Sigmoid colon (tissue), 7 donors: ENCODE results near the gene PDZD8. TPM values are rescaled to one million over a fixed set of nuclear protein-coding genes. Genes with fewer than 3 reads are reported as not detected.

Source experiments
- DNase-seq: peaks from one replicate; pipeline ENCODE4 v3.0.0-alpha.2; 2019
- H3K27ac ChIP-seq, 4 donors: fragments of 200-600 bp; sonication (generic); one replicate each; pipeline ENCODE4 v1.5.1; 2016 to 2019; ENCODE audit warnings: mild to moderate bottlenecking in 1 of 4
- H3K27me3 ChIP-seq, 3 donors: fragments of 200-600 bp; sonication (generic); one replicate each; pipeline ENCODE4 v1.5.1; 2019; ENCODE audit warnings: mild to moderate bottlenecking in 1 of 3
- H3K36me3 ChIP-seq, 4 donors: fragments of 200-600 bp; sonication (generic); one replicate each; pipeline ENCODE4 v1.5.1; 2016 to 2019
- H3K4me1 ChIP-seq, 4 donors: fragments of 200-600 bp; sonication (generic); one replicate each; pipeline ENCODE4 v1.5.1; 2017 to 2019
- H3K4me3 ChIP-seq, 4 donors: fragments of 200-600 bp; sonication (generic); one replicate each; pipeline ENCODE4 v1.5.1; 2017 to 2019; ENCODE audit warnings: mild to moderate bottlenecking in 2 of 4, moderate library complexity in 1 of 4
- H3K9me3 ChIP-seq, 4 donors: fragments of 200-600 bp in 3 of 4; sonication (generic) in 3 of 4; one replicate each; pipeline versions ENCODE4 v1.5.1 to v1.6.1; 2013 to 2019
- CTCF ChIP-seq, 4 experiments: fragments of 450-650 bp in 3 of 4; fragments of 200-600 bp in 1 of 4; IDR thresholded peaks; one replicate each; pipeline ENCODE4 v1.5.1; 2016 to 2019; ENCODE audit warnings: antibody characterized with exemption in 4 of 4, mild to moderate bottlenecking in 3 of 4, moderate library complexity in 2 of 4
- EP300 ChIP-seq, 4 donors: sonication (generic); formaldehyde crosslinking; IDR thresholded peaks; one replicate each; pipeline ENCODE4 v1.6.1; 2017; ENCODE audit warnings: antibody characterized with exemption in 4 of 4
- POLR2A ChIP-seq, 2 donors: fragments of 450-650 bp; IDR thresholded peaks; one replicate each; pipeline ENCODE4 v1.6.1; 2016; ENCODE audit warnings: antibody characterized with exemption in 2 of 2, mild to moderate bottlenecking in 2 of 2, moderate library complexity in 2 of 2
- POLR2AphosphoS5 ChIP-seq, 4 donors: sonication (generic); formaldehyde crosslinking; IDR thresholded peaks; one replicate each; pipeline ENCODE4 v1.6.1; 2017; ENCODE audit warnings: antibody characterized with exemption in 4 of 4
- WGBS, 2 donors: extraction: QIAGEN DNeasy Blood & Tissue Kit; methylation state at CpG; one replicate each; pipeline ENCODE4 v1.1.7; 2013; 5-methylcytosine and 5-hydroxymethylcytosine counted together
- intact Hi-C: fragments of 100-400 bp; cut with DNase I; formaldehyde crosslinking; loops from one replicate; pipeline ENCODE4 v1.15.1; 2023
- polyA plus RNA-seq, 3 donors: library from polyadenylated mRNA; stranded (reverse); fragments of 200-250 nt; gene quantifications; one replicate each; pipeline ENCODE4 v1.2.3, GENCODE V29; 2013
- total RNA-seq, 4 donors: library from RNA; depleted of rRNA; stranded (reverse); fragments of >200 nt; gene quantifications; one replicate each; pipeline ENCODE4 v1.1.0, GENCODE V29; 2016
- donor health status: healthy with polysubstance abuse.
- donor health status: Bipolar disorder and iron deficiency.
- donor health status: healthy.

PDZD8 gene
- total and polyA plus RNA-seq, 7 donors: 3.5 to 34.3 (median 25.2) TPM

GRCh38 chr10:117341061-117341460 is 34.2 kb downstream of the PDZD8 start:
- 81 to 93% methylated on average over 4 of the region's 4 CpGs for WGBS, 2 donors
- peaks cover 0 to 3% (median 0%) of the 10 kb centered on the region in 4 donors for H3K36me3 ChIP-seq
- no peak for DNase-seq
- H3K9me3 ChIP-seq: no peaks in the 10 kb centered on the region
- peaks cover 0 to 22% (median 7%) of the 10 kb centered on the region in 4 donors for H3K4me1 ChIP-seq
- no peak overlapping the region for H3K4me3 ChIP-seq
- TF ChIP-seq EP300 (IDR thresholded peaks at IDR 0.05) (no peak), POLR2AphosphoS5 (IDR thresholded peaks at IDR 0.05) (no peak), POLR2A (IDR thresholded peaks at IDR 0.05) (no peak), CTCF (IDR thresholded peaks at IDR 0.05) (no peak)
- H3K27me3 ChIP-seq: no peaks in the 10 kb centered on the region
- no peak overlapping the region for H3K27ac ChIP-seq
- intact Hi-C loops: no loop called here

GRCh38 chr10:117339979-117340378 is 35.3 kb downstream of the PDZD8 start:
- peaks cover 0 to 6% (median 0%) of the 10 kb centered on the region in 4 donors for H3K36me3 ChIP-seq
- no peak for DNase-seq
- 69 to 89% methylated on average over 5 of the region's 5 CpGs for WGBS, 2 donors
- no peak overlapping the region for H3K27ac ChIP-seq
- no peak for TF ChIP-seq CTCF (IDR thresholded peaks at IDR 0.05)
- no peak for TF ChIP-seq EP300 (IDR thresholded peaks at IDR 0.05)
- no peak for TF ChIP-seq POLR2A (IDR thresholded peaks at IDR 0.05)
- no peak for TF ChIP-seq POLR2AphosphoS5 (IDR thresholded peaks at IDR 0.05)
- intact Hi-C loops: no loop called here
- H3K4me1 ChIP-seq: peaks cover 0 to 22% (median 7%) of the 10 kb centered on the region in 4 donors
- H3K9me3 ChIP-seq: no peaks in the 10 kb centered on the region
- no peaks in the 10 kb centered on the region for H3K27me3 ChIP-seq
- no peak overlapping the region for H3K4me3 ChIP-seq

- intact Hi-C loops: no loop called here
- Histone ChIP-seq H3K36me3 (peaks cover 0 to 6% (median 0%) of the 10 kb centered on the region in 4 donors), H3K27ac (no peak overlapping the region), H3K4me3 (no peak overlapping the region), H3K4me1 (peaks cover 0 to 22% (median 7%) of the 10 kb centered on the region in 4 donors), H3K27me3 (no peaks in the 10 kb centered on the region), H3K9me3 (no peaks in the 10 kb centered on the region)
- TF ChIP-seq EP300 (IDR thresholded peaks at IDR 0.05): no peak
- no peak for TF ChIP-seq POLR2AphosphoS5 (IDR thresholded peaks at IDR 0.05)
- TF ChIP-seq POLR2A (IDR thresholded peaks at IDR 0.05): no peak
- TF ChIP-seq CTCF (IDR thresholded peaks at IDR 0.05): no peak
- no peak for DNase-seq
- WGBS, 2 donors: 96 to 97% methylated on average over 1 of the region's 1 CpG
Observed at GRCh38 chr10:117339578-117339977, 35.7 kb downstream of the PDZD8 start.

GRCh38 chr10:117334926-117335325 is 40.3 kb downstream of the PDZD8 start:
- Histone ChIP-seq H3K4me1 (peaks cover 0 to 9% (median 1%) of the 10 kb centered on the region in 4 donors), H3K36me3 (peaks cover 0 to 6% (median 0%) of the 10 kb centered on the region in 4 donors), H3K9me3 (no peaks in the 10 kb centered on the region), H3K27me3 (no peaks in the 10 kb centered on the region), H3K4me3 (no peak overlapping the region), H3K27ac (no peak overlapping the region)
- intact Hi-C loops: no loop called here
- DNase-seq: no peak
- TF ChIP-seq POLR2AphosphoS5 (IDR thresholded peaks at IDR 0.05) (no peak), CTCF (IDR thresholded peaks at IDR 0.05) (no peak)

- Histone ChIP-seq H3K9me3 (no peaks in the 10 kb centered on the region), H3K4me3 (no peak overlapping the region), H3K36me3 (peaks cover 0 to 6% (median 0%) of the 10 kb centered on the region in 4 donors), H3K27ac (no peak overlapping the region), H3K27me3 (no peaks in the 10 kb centered on the region), H3K4me1 (no peaks in the 10 kb centered on the region)
- 97 to 99% methylated on average over 2 of the region's 2 CpGs for WGBS, 2 donors
- intact Hi-C loops: no loop called here
- TF ChIP-seq EP300 (IDR thresholded peaks at IDR 0.05): no peak
- TF ChIP-seq POLR2A (IDR thresholded peaks at IDR 0.05): no peak
- TF ChIP-seq CTCF (IDR thresholded peaks at IDR 0.05): no peak
- TF ChIP-seq POLR2AphosphoS5 (IDR thresholded peaks at IDR 0.05): no peak
- DNase-seq: no peak
Observed at GRCh38 chr10:117334066-117334465, 41.2 kb downstream of the PDZD8 start.
